NCI-H2227 (cell line): ENCODE data around the gene GPR75.
"Not testable (repeated sequence)": the region's sequence is repeated elsewhere in the genome, so short reads cannot be mapped to it uniquely, and the experiment has no call there.

Experiments used
- DNase-seq: peaks from one replicate; lab custom pipeline; 2025; ENCODE audit not compliant: unreplicated experiment; lab: John Stamatoyannopoulos, UW

GPR75 gene

DNA sequence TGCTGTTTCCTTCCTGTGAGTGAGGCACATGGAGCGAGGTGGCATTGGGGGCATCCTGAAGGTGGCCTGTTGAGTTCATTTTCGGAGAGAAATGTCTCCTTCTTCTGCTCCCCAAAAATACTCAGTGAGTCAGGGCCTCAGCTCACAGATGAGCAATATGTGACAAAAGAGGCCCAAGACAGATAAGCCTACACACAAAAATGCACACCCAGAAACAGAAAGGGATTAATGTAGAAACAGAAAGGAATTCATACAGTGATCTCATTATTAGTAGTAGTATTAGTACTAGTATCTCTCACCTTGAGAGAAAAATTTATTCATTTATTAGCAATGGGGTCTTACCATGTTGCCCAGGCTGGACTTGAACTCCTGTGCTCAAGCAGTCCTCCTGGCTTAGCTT, 5.1 kb downstream of the GPR75 start:
- DNase-seq = no peak

- no peak for DNase-seq
Measured at GRCh38 chr2:53852532-53852931, 7.2 kb downstream of the GPR75 start.

DNA sequence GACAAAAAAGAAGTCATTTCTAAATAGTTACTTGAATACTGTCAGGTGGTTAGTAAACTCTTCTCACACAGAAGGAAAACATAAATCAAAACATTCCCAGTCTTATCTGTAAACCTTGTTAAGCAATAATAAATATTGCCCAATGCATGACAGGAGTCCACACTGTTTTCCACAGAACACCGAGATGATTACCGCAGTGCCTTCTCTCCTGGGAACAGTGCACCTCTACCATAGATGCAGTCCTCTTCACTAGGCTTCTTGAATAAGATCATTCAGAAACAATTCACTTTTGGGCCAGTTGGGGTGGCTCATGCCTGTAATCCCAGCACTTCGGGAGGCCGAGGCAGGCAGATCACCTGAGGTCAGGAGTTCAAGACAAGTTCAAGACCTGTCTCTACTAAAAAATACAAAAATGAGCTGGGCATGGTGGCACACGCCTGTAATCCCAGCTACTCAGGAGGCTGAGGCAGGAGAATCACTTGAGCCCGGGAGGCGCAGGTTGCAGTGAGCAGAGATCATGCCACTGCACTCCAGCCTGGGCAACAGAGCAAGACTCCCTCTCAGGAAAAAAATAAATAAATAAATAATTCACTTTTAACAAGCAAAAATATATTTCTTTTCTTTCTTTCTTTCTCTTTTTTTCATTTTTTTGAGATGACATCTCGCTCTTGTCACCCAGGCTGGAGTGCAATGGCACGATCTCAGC, 8.6 kb downstream of the GPR75 start:
- DNase-seq = not testable (repeated sequence)

GRCh38 chr2:53848062-53848461, 11.7 kb downstream of the GPR75 start:
- no peak for DNase-seq

DNA sequence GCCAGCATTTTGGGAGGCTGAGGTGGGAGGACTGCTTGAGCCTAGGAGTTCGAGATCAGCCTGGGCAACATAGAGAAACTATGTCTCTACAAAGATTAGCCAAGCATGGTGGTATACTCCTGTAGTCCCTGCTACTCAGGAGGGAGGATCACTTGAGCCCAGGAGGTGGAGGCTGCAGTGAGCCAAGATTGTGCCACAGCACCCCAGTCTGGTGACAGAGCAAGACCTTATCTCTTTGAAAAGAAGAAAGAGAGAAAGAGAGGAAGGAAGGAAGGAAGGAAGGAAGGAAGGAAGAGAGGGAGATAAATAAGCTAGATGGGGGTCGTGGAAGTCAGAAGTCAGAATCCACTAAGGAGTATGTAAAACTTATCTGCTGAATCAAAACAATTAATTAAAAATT, 16.2 kb downstream of the GPR75 start:
- DNase-seq = no peak

DNA sequence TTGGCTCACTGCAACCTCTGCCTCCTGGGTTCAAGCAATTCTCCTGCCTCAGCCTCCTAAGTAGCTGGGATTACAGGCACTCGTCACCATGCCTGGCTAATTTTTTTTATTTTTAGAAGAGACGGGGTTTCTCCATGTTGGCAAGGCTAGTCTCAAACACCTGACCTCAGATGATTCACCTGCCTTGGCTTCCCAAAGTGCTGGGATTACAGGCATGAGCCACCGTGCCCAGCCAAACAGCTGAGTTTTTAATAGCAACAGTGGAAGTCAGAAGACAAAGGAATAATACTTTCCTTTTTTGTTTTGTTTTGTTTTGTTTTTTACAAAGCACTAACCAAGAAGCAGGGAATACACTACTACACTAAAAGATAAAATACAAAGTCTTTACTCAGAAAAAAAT, 16.9 kb downstream of the GPR75 start:
- DNase-seq = no peak

- DNase-seq = not testable (repeated sequence)
Measured at GRCh38 chr2:53841651-53842050, 18.1 kb downstream of the GPR75 start.

- DNase-seq = no peak
Measured at GRCh38 chr2:53840580-53840979, 19.2 kb downstream of the GPR75 start.

DNA sequence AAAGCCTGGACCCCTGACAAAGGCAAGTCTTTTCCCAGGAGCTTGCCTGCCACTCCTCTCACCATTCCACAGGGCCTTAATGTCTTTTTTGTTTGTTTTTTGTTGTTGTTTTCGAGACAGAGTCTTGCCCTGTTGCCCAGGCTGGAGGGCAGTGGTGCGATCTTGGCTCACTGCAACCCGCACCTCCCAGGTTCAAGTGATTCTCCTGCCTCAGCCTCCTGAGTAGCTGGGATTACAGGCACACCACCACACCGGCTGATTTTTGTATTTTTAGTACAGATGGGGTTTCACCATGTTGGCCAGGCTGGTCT, 29.8 kb downstream of the GPR75 start:
- not testable (repeated sequence) for DNase-seq

GRCh38 chr2:53829273-53829979, 30.3 kb downstream of the GPR75 start:
- no peak for DNase-seq

DNA sequence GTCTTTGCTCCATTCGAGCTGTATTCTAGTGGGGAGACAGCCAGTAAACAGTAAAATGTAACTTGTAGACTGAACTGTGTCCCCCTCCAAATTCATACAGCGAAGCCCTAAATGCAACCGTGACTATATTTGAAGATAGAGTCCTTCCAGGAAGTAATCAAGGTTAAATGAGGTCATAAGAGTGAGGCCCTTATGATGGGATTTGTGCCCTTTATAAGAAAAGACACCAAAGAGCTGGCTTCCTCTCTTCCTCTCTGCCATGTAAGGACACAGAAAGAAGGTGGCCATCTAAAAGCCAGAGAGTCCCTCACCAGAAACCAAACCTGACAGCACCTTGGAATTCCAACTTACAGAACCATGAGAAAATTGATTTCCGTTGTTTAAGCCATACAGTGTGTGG, 31.4 kb downstream of the GPR75 start:
- no peak for DNase-seq

GRCh38 chr2:53827398-53828175, 32.2 kb downstream of the GPR75 start:
- DNase-seq = no peak

GRCh38 chr2:53826587-53827397, 33.0 kb downstream of the GPR75 start:
- DNase-seq = no peak

DNA sequence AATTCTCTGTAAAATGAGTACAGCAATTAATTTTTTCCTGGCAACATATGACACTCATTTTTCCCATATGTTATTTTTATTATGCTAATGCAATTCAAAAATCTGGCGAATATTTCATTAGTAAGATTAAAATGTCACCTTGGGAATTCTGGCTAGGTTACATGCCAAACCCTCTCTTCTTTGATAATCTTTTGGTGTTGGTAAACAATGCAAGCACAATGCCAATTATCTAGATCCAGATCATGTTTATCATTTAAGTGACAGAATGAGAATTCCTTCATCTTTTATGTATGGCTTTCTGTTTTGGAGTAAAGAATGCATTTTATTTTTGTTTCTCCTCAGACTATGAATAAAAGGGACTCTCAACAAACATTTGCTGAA, 33.7 kb downstream of the GPR75 start:
- no peak for DNase-seq

DNA sequence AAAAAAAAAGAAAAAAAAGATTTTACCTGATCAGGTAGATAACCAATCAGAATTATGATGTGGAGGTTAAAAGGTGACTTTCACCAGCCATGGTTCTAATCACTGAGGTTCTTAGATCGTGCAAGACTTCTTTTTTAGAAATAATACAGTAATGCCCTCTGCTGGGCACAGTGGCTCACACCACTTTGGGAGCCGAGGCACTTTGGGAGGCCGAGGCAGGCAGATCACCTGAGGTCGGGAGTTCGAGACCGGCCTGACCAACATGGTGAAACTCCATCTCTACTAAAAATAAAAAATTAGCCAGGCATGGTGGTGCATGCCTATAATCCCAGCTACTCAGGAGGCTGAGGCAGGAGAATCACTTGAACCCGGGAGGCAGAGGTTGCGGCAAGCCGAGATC, 36.1 kb downstream of the GPR75 start:
- not testable (repeated sequence) for DNase-seq

DNA sequence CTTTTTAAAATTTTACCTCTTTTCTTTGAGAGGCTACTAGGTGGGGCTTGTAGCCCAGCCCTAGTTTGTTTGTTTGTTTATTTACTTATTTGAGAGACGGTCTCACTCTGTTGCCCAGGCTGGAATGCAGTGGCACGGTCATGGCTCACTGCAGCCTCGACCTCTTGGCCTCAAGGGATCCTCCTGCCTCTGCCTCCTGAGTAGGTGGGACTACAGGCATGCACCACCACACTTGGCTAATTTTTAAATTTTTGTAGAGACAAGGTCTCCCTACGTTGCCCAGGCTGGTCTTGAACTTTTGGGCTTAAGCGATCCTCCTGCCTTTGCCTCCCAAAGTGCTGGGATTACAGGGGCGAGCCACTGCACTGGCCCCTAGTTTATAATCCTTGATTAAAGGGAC, 38.0 kb downstream of the GPR75 start:
- no peak for DNase-seq

GRCh38 chr2:53820711-53821110, 39.1 kb downstream of the GPR75 start:
- DNase-seq = no peak

DNA sequence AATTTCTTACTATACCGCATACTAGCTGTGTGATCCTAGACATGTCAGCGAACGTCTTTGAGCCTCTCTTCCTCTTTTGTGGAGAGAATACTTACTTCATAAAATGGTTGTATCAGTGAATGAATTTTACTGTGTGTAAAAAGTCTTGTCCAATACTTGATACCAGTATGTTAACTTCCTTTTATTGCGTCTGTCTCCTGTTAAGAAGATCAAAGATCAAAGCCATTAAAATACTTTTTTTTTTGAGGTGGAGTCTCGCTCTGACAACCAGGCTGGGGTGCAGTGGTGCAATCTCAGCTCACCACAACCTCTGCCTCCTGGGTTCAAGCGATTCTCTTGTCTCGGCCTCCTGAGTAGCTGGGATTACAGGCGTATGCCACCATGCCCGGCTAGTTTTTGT, 39.7 kb downstream of the GPR75 start:
- DNase-seq = no peak

- no peak for DNase-seq
Measured at GRCh38 chr2:53819634-53820033, 40.1 kb downstream of the GPR75 start.

GRCh38 chr2:53818854-53819435, 40.8 kb downstream of the GPR75 start:
- DNase-seq = no peak

DNA sequence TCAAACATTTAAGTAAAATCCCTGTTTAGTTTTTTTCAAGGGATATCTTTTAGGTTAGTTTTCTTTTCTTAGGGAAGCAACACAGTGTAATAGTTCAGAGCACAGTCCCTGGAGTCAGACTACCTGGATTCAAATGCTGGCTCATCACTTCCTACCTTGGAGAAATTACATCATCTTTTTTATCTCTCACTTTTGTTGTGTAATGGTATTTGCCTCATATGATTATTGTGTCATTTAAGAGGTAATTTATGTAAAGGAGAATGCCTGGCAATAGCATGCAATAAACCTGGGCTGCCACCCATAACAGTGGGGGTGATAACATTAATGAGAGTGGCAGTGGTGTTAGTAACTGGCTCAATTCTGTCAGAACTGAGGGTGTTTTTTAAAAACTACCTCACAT, 46.6 kb downstream of the GPR75 start:
- DNase-seq = no peak
